Panc1 (cell line): ENCODE measurements around the gene DLGAP4. TPM values are rescaled to one million over a fixed set of nuclear protein-coding genes. Genes with fewer than 3 reads are reported as not detected.

Source experiments
- ATAC-seq: fragments of 200-7000 bp; cut with Tn5 transposase; 2 replicates; pipeline ENCODE4 v1.9.1; 2020; ENCODE audit warnings: mild to moderate bottlenecking, moderate library complexity
- BruUV-seq: library from RNA; stranded (reverse); fragments of 400-500 nt; replicated peaks from 2 replicates; lab custom pipeline; 2021; lab: Mats Ljungman, UMichigan
- CTCF ChIA-PET: fragments of 300-600 bp; sonication (Branson Sonifier 250); formaldehyde crosslinking; loops from one replicate; lab custom pipeline; 2022; ENCODE audit warnings: antibody characterized with exemption; lab: Charles Lee
- POLR2A ChIA-PET: fragments of 300-600 bp; sonication (Branson Sonifier 250); formaldehyde crosslinking; loops from one replicate; lab custom pipeline; 2022; ENCODE audit warnings: antibody characterized with exemption; lab: Charles Lee
- DNase-seq: peaks from one replicate; pipeline ENCODE4 v3.0.0-alpha.2; 2010; ENCODE audit warnings: low read depth, low spot score
- H3K27ac ChIP-seq: 2 replicates; pipeline ENCODE4 v1.5.1; 2011; ENCODE audit warnings: mild to moderate bottlenecking, low read length, inconsistent platforms
- H3K27me3 ChIP-seq: fragments of 200-500 bp; sonication (Bioruptor generic); 2 replicates; pipeline ENCODE4 v1.6.0; 2014; ENCODE audit warnings: low read length, inconsistent platforms; ENCODE audit not compliant: control insufficient read depth, insufficient read depth
- H3K36me3 ChIP-seq: fragments of 200-500 bp; sonication (Bioruptor generic); 2 replicates; pipeline ENCODE4 v1.5.1; 2014; ENCODE audit warnings: inconsistent platforms, mild to moderate bottlenecking, low read length, moderate library complexity; ENCODE audit not compliant: control insufficient read depth, insufficient read depth
- H3K4me1 ChIP-seq: 2 replicates; pipeline ENCODE4 v1.5.1; 2011; ENCODE audit warnings: inconsistent platforms, mild to moderate bottlenecking, low read length, moderate library complexity; ENCODE audit not compliant: control insufficient read depth, insufficient read depth
- H3K4me3 ChIP-seq, 2 experiments: 2 replicates each; pipeline ENCODE4 v1.5.1; 2011 to 2012; ENCODE audit warnings: low read depth in 2 of 2, low read length in 2 of 2, mild to moderate bottlenecking in 2 of 2, inconsistent platforms in 1 of 2, moderate library complexity in 1 of 2
- H3K9me3 ChIP-seq: fragments of 200-500 bp; sonication (Bioruptor generic); 2 replicates; pipeline ENCODE4 v1.5.1; 2014; ENCODE audit warnings: low read depth, mild to moderate bottlenecking, inconsistent platforms, low read length, moderate library complexity; ENCODE audit not compliant: control insufficient read depth, insufficient read depth
- POLR2AphosphoS5 ChIP-seq: IDR thresholded peaks from 2 replicates; pipeline ENCODE4 v1.6.1; 2012; ENCODE audit warnings: mild to moderate bottlenecking, low read depth, low read length, moderate library complexity
- SIN3A ChIP-seq: IDR thresholded peaks from 2 replicates; pipeline ENCODE4 v1.6.1; 2012; ENCODE audit warnings: low read depth, mild to moderate bottlenecking, low read length, moderate library complexity, borderline replicate concordance; ENCODE audit not compliant: insufficient read depth
- TCF7L2 ChIP-seq: IDR thresholded peaks from 2 replicates; pipeline ENCODE4 v1.6.1; 2011; ENCODE audit warnings: mild to moderate bottlenecking, low read depth, low read length, inconsistent platforms
- in situ Hi-C: cut with HindIII; loops from 2 replicates; pipeline ENCODE4 v1.10.0; 2016; ENCODE audit warnings: low sequenced_read_pairs, low pct_unique_long_range_greater_than_20kb
- intact Hi-C: fragments of 100-400 bp; cut with micrococcal nuclease; formaldehyde crosslinking; loops from one replicate; pipeline ENCODE4 v1.10.0; 2022; ENCODE audit not compliant: unreplicated experiment
- total RNA-seq: library from RNA; stranded (reverse); gene quantifications from one replicate; pipeline ENCODE4 v1.2.1, GENCODE V29; 2021; ENCODE audit not compliant: unreplicated experiment
- TF ChIP-seq, protein P1 (sequence below): fragments of 450-650 bp; IDR thresholded peaks from 2 replicates; pipeline ENCODE4 v1.5.1; 2017; ENCODE audit warnings: mild to moderate bottlenecking
- TF ChIP-seq, protein P2 (sequence below), 2 experiments: IDR thresholded peaks; 2 replicates each; pipeline ENCODE4 v1.6.1; 2011 to 2012; ENCODE audit warnings: low read depth in 2 of 2, control low read depth in 1 of 2, low read length in 1 of 2, mild to moderate bottlenecking in 1 of 2, moderate library complexity in 1 of 2; ENCODE audit not compliant: insufficient read depth in 1 of 2

Gene DLGAP4
- total RNA-seq, 1 experiment from 2014 or later, result 52.5 TPM

DNA sequence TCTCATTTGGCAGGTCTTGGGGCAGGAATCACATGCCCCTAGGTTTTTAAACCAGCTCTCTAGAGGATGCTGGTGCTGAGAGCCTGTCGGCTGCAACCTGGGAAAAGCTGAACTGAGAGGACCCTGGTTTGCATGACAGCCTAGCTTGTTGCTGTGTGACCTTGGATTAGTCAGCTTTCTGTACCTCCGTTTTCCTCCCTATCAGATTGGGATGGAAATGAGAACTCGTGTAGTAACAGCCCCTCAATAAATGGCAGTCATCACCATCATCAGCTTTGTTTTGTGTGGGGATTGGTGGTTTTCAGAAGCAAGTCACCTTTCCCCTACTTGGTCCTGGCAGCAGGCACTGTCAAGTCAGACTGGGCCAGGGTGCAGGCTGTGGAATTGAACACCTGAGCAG, 159.9 kb downstream of the DLGAP4 start:
- Histone ChIP-seq H3K4me3 (no peak overlapping the region), H3K4me1 (peaks cover 53% of the 10 kb centered on the region), H3K36me3 (no peaks in the 10 kb centered on the region), H3K9me3 (no peaks in the 10 kb centered on the region), H3K27me3 (no peaks in the 10 kb centered on the region), H3K27ac (peak overlapping the region; percentile 44; the same call in 1 of the 2 replicates)
- in situ Hi-C loops, result no loop called here
- DNase-seq (no peak), ATAC-seq (no peak)
- POLR2A ChIA-PET, result interaction anchor here (0.6 kb wide), 1 partner anchor 129 kb away, joined by 3 read pairs; no protein-coding TSS in a partner anchor
- CTCF ChIA-PET, result no interaction called here
- TF ChIP-seq POLR2AphosphoS5, result no peak
- TF ChIP-seq SIN3A, result 0 out of 2 replicates have a peak, but pooled peaks have one; percentile 7
- no peak for TF ChIP-seq TCF7L2
- TF ChIP-seq, protein P1, sequence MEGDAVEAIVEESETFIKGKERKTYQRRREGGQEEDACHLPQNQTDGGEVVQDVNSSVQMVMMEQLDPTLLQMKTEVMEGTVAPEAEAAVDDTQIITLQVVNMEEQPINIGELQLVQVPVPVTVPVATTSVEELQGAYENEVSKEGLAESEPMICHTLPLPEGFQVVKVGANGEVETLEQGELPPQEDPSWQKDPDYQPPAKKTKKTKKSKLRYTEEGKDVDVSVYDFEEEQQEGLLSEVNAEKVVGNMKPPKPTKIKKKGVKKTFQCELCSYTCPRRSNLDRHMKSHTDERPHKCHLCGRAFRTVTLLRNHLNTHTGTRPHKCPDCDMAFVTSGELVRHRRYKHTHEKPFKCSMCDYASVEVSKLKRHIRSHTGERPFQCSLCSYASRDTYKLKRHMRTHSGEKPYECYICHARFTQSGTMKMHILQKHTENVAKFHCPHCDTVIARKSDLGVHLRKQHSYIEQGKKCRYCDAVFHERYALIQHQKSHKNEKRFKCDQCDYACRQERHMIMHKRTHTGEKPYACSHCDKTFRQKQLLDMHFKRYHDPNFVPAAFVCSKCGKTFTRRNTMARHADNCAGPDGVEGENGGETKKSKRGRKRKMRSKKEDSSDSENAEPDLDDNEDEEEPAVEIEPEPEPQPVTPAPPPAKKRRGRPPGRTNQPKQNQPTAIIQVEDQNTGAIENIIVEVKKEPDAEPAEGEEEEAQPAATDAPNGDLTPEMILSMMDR, result no peak
- TF ChIP-seq, protein P2, sequence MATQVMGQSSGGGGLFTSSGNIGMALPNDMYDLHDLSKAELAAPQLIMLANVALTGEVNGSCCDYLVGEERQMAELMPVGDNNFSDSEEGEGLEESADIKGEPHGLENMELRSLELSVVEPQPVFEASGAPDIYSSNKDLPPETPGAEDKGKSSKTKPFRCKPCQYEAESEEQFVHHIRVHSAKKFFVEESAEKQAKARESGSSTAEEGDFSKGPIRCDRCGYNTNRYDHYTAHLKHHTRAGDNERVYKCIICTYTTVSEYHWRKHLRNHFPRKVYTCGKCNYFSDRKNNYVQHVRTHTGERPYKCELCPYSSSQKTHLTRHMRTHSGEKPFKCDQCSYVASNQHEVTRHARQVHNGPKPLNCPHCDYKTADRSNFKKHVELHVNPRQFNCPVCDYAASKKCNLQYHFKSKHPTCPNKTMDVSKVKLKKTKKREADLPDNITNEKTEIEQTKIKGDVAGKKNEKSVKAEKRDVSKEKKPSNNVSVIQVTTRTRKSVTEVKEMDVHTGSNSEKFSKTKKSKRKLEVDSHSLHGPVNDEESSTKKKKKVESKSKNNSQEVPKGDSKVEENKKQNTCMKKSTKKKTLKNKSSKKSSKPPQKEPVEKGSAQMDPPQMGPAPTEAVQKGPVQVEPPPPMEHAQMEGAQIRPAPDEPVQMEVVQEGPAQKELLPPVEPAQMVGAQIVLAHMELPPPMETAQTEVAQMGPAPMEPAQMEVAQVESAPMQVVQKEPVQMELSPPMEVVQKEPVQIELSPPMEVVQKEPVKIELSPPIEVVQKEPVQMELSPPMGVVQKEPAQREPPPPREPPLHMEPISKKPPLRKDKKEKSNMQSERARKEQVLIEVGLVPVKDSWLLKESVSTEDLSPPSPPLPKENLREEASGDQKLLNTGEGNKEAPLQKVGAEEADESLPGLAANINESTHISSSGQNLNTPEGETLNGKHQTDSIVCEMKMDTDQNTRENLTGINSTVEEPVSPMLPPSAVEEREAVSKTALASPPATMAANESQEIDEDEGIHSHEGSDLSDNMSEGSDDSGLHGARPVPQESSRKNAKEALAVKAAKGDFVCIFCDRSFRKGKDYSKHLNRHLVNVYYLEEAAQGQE (IDR thresholded peaks at IDR 0.05; ENCODE audit: insufficient read depth in 1 of 2, low read depth in 2 of 2, low read length in 1 of 2), result no peak
- no TSS peak for BruUV-seq
- intact Hi-C loops, result no loop called here

DNA sequence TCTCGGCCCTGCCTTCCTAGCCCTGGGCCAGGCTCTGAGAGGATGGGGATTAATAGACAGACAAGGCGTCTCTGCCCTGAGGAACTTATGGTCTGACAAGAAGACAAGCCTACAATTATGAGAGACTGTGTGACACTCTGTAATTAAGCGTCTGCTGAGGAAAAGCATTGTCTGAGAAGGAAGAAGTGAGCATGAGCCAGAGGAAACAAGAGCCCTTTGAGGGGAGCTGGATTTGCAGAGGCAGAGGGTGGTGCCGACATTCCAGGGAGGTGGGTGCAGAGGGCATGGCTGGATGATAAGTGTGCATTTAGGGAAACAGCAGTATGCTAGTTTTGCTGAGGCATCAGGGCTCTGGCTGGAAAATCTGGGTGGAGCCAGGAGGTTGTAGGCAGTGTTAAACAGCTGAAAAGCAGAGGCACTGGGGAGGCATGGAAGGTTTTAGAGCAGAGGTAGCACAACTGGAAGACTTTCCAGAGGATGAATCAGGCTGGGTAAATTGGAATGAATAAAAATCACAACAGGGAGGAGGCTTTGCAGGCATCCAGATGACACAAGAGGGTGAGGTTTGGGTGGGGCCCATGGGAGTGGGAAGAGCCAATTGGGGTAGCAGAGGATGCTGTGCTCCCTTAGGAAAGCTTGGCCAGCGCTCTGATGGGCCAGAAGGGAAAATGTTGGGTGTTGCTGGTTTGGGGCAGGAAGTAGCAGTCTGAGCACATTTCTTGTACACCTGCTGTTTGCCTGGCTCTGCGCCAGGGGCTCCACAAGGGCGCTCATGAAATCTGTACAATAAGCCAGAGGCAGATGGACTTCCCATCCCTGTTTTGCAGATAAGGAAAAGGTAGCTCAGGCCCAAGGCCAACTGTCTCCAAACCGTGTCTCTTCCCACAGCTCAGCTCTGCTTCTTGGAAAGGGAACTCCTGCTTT, 161.2 kb downstream of the DLGAP4 start:
- TF ChIP-seq TCF7L2, result no peak
- TF ChIP-seq, protein P2 (IDR thresholded peaks at IDR 0.05; ENCODE audit: insufficient read depth in 1 of 2, low read depth in 2 of 2, low read length in 1 of 2), result no peak
- no peak for TF ChIP-seq POLR2AphosphoS5
- TF ChIP-seq, protein P1, result no peak
- TF ChIP-seq SIN3A, result no peak
- in situ Hi-C loops (no loop called here), intact Hi-C loops (no loop called here)
- ChIA-PET POLR2A (interaction anchor here (0.6 kb wide), 1 partner anchor 51 kb away, joined by 3 read pairs; no protein-coding TSS in a partner anchor), CTCF (no interaction called here)
- Histone ChIP-seq H3K36me3 (no peaks in the 10 kb centered on the region), H3K4me1 (peaks cover 60% of the 10 kb centered on the region), H3K9me3 (no peaks in the 10 kb centered on the region), H3K27me3 (no peaks in the 10 kb centered on the region), H3K27ac (peak overlapping the region; percentile 36; the same call in 1 of the 2 replicates), H3K4me3 (no peak overlapping the region)
- TSS peak; percentile 10 for BruUV-seq
- DNase-seq (no peak), ATAC-seq (no peak)
